ENCODE measurements around the gene TSPAN9.

- TF ChIP-seq EZH2 (IDR thresholded peaks at IDR 0.05; ENCODE audit: borderline replicate concordance, low read depth, low read length, poor library complexity, severe bottlenecking), result no peak
- TF ChIP-seq CTCF (conservative IDR thresholded peaks at IDR 0.05; ENCODE audit: low read depth, low read length), result no peak
These were observed 151.4 kb downstream of the TSPAN9 start for GRCh38 chr12:3228552-3228951.
